ENCODE measurements around the gene CHN2. TPM values are rescaled to one million over a fixed set of nuclear protein-coding genes. Genes with fewer than 3 reads are reported as not detected.

The CHN2 gene
- total RNA-seq, 4 donors from 2014 or later, result 5.6 to 36.7 (median 16.8) TPM

DNA sequence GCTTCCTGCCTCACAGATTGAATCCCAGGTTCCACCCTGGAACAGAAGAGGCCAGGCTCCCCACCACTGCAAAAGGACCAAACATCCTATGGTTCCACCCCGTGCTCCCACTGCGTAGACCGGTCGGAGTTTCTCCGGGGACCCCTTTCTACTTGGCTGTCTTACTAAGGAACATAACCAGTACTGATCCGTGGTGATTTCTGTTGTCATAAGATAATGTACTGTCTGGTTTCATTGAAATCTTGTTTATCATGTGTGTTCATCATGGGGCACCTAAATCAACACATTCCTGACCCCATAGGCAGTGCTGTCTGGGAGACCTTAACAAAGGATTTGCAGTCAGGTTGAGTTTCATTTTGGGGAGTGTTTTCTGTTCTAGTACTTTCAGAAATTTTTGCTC lies 104.5 kb downstream of the CHN2 start:
- no peak for DNase-seq
- in situ Hi-C loops (cut with MboI; ENCODE audit: low pct_ligation_motif_present in 1 of 4, low pct_unique_long_range_greater_than_20kb in 1 of 4, low sequenced_read_pairs in 3 of 4) (no loop called here), intact Hi-C loops (cut with DNase I; ENCODE audit: low total_unique reads) (no loop called here)
- Histone ChIP-seq H3K4me1 (no peaks in the 10 kb centered on the region), H3K4me3 (no peak overlapping the region), H3K27me3 (no peaks in the 10 kb centered on the region), H3K27ac (no peak overlapping the region), H3K36me3 (no peaks in the 10 kb centered on the region), H3K9me3 (no peaks in the 10 kb centered on the region)
- 90 to 93% methylated on average over 4 to 6 of the region's 6 CpGs for WGBS, 2 donors (ENCODE audit: low coverage in 1 of 2)
- TF ChIP-seq POLR2AphosphoS5 (IDR thresholded peaks at IDR 0.05) (no peak), CTCF (IDR thresholded peaks at IDR 0.05) (no peak), EP300 (IDR thresholded peaks at IDR 0.05; ENCODE audit: low read depth) (no peak), POLR2A (IDR thresholded peaks at IDR 0.05) (no peak)

GRCh38 chr7:29300026-29300480 lies 105.5 kb downstream of the CHN2 start:
- no peak overlapping the region for H3K27ac ChIP-seq
- TF ChIP-seq POLR2AphosphoS5 (IDR thresholded peaks at IDR 0.05) (no peak), EP300 (IDR thresholded peaks at IDR 0.05; ENCODE audit: low read depth) (no peak), CTCF (IDR thresholded peaks at IDR 0.05) (no peak), POLR2A (IDR thresholded peaks at IDR 0.05) (no peak)
- no peak for DNase-seq
- no peaks in the 10 kb centered on the region for H3K27me3 ChIP-seq
- H3K36me3 ChIP-seq, result no peaks in the 10 kb centered on the region
- no peak overlapping the region for H3K4me3 ChIP-seq
- intact Hi-C loops (cut with DNase I; ENCODE audit: low total_unique reads), result no loop called here
- in situ Hi-C loops (cut with MboI; ENCODE audit: low pct_ligation_motif_present in 1 of 4, low pct_unique_long_range_greater_than_20kb in 1 of 4, low sequenced_read_pairs in 3 of 4), result no loop called here
- no peaks in the 10 kb centered on the region for H3K9me3 ChIP-seq
- WGBS, 2 donors (ENCODE audit: low coverage in 1 of 2), result 71% methylated on average over 4 of the region's 4 CpGs; no CpG with 5 or more reads in 1 of the 2 donors
- H3K4me1 ChIP-seq, result no peaks in the 10 kb centered on the region

- intact Hi-C loops (cut with DNase I; ENCODE audit: low total_unique reads) (no loop called here), in situ Hi-C loops (cut with MboI; ENCODE audit: low pct_ligation_motif_present in 1 of 4, low pct_unique_long_range_greater_than_20kb in 1 of 4, low sequenced_read_pairs in 3 of 4) (no loop called here)
- no peaks in the 10 kb centered on the region for H3K27me3 ChIP-seq
- H3K4me1 ChIP-seq, result no peaks in the 10 kb centered on the region
- no peaks in the 10 kb centered on the region for H3K9me3 ChIP-seq
- no peak for TF ChIP-seq CTCF (IDR thresholded peaks at IDR 0.05)
- no peak for TF ChIP-seq POLR2AphosphoS5 (IDR thresholded peaks at IDR 0.05)
- no peak for TF ChIP-seq EP300 (IDR thresholded peaks at IDR 0.05; ENCODE audit: low read depth)
- no peak for TF ChIP-seq POLR2A (IDR thresholded peaks at IDR 0.05)
- no peak overlapping the region for H3K27ac ChIP-seq
- 56 to 87% methylated on average over 1 of the region's 1 CpG for WGBS, 2 donors (ENCODE audit: low coverage in 1 of 2)
- H3K4me3 ChIP-seq, result no peak overlapping the region
- H3K36me3 ChIP-seq, result no peaks in the 10 kb centered on the region
- no peak for DNase-seq
Observed at GRCh38 chr7:29300649-29301048, 106.1 kb downstream of the CHN2 start.

DNA sequence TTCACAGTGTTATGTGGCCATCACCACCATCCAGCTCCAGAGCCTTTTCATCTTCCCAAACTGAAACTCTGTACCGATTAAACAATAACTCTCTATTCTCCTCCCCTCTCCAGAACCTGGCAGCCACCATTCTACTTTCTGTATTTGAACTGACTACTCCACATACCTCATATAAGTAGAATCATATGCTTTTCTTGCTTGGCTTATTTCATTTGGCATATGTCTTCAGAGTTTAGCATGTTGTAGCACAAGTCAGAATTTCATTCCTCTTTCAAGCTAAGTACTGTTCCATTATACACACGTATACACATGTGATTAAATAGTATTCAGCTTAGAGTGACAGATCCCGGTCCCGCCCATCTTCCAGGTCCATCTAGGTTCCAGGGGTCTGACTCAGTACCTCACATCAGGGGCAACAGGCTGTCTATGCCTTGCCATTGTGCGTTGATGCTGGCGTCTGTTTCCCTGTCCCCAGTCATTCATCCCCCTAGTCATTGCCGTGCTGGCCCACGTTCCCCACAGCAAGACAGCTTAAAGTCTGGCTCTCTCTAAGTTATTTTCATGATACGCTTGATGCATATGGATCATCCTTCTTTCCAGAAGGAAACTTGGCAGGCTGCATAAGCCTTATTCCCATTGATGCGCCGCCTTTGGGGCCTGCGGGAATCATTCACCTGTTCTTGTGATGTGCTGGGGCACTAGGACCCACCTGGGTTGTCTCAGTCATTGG lies 108.3 kb downstream of the CHN2 start:
- Histone ChIP-seq H3K27ac (no peak overlapping the region), H3K9me3 (no peaks in the 10 kb centered on the region), H3K36me3 (no peaks in the 10 kb centered on the region), H3K27me3 (no peaks in the 10 kb centered on the region), H3K4me3 (no peak overlapping the region), H3K4me1 (no peaks in the 10 kb centered on the region)
- in situ Hi-C loops (cut with MboI; ENCODE audit: low pct_ligation_motif_present in 1 of 4, low pct_unique_long_range_greater_than_20kb in 1 of 4, low sequenced_read_pairs in 3 of 4), result no loop called here
- no peak for DNase-seq
- 93 to 100% methylated on average over 8 to 12 of the region's 12 CpGs for WGBS, 2 donors (ENCODE audit: low coverage in 1 of 2)
- no peak for TF ChIP-seq CTCF (IDR thresholded peaks at IDR 0.05)
- intact Hi-C loops (cut with DNase I; ENCODE audit: low total_unique reads), result no loop called here

Data from transverse colon (tissue), 4 donors.